ENCODE data around the gene CRIP3. TPM values are rescaled to one million over a fixed set of nuclear protein-coding genes. Genes with fewer than 3 reads are reported as not detected.

The CRIP3 gene
- total RNA-seq, 1 experiment from 2014 or later: 2.3 TPM

- Mint-ChIP-seq H3K9me3 (ENCODE audit: low read depth, unreplicated experiment) (no peaks in the 10 kb centered on the region), H3K4me1 (ENCODE audit: low read depth, unreplicated experiment) (no peaks in the 10 kb centered on the region), H3K36me3 (ENCODE audit: insufficient read depth, unreplicated experiment) (peaks cover 6% of the 10 kb centered on the region), H3K4me3 (ENCODE audit: low read depth, unreplicated experiment) (no peak overlapping the region), H3K27ac (ENCODE audit: unreplicated experiment) (no peak overlapping the region), H3K27me3 (ENCODE audit: unreplicated experiment) (peaks cover 47% of the 10 kb centered on the region)
- TF ChIP-seq CTCF (IDR thresholded peaks at IDR 0.05; ENCODE audit: unreplicated experiment): no peak
- no TSS peak for BruUV-seq (replicated peaks)
- intact Hi-C loops (cut with micrococcal nuclease; ENCODE audit: unreplicated experiment): no loop called here
- no peak for DNase-seq
- CTCF ChIA-PET: no interaction called here
Measured at GRCh38 chr6:43258807-43259686, 49.6 kb downstream of the CRIP3 start.

GRCh38 chr6:43258180-43258579 is 50.4 kb downstream of the CRIP3 start:
- no peak for DNase-seq
- H3K36me3 Mint-ChIP-seq (ENCODE audit: insufficient read depth, unreplicated experiment): peaks cover under 1% of the 10 kb centered on the region
- H3K27ac Mint-ChIP-seq (ENCODE audit: unreplicated experiment): no peak overlapping the region
- H3K4me3 Mint-ChIP-seq (ENCODE audit: low read depth, unreplicated experiment): no peak overlapping the region
- H3K27me3 Mint-ChIP-seq (ENCODE audit: unreplicated experiment): peaks cover 56% of the 10 kb centered on the region
- H3K9me3 Mint-ChIP-seq (ENCODE audit: low read depth, unreplicated experiment): no peaks in the 10 kb centered on the region
- no peak for TF ChIP-seq CTCF (IDR thresholded peaks at IDR 0.05; ENCODE audit: unreplicated experiment)
- CTCF ChIA-PET: interaction anchor here (0.6 kb wide), 1 partner anchor 892 kb away, joined by 3 read pairs; no protein-coding TSS in a partner anchor
- H3K4me1 Mint-ChIP-seq (ENCODE audit: low read depth, unreplicated experiment): no peaks in the 10 kb centered on the region
- intact Hi-C loops (cut with micrococcal nuclease; ENCODE audit: unreplicated experiment): no loop called here
- no TSS peak for BruUV-seq (replicated peaks)

- Mint-ChIP-seq H3K4me3 (ENCODE audit: low read depth, unreplicated experiment) (no peak overlapping the region), H3K36me3 (ENCODE audit: insufficient read depth, unreplicated experiment) (no peaks in the 10 kb centered on the region), H3K27me3 (ENCODE audit: unreplicated experiment) (peaks cover 62% of the 10 kb centered on the region), H3K27ac (ENCODE audit: unreplicated experiment) (no peak overlapping the region), H3K4me1 (ENCODE audit: low read depth, unreplicated experiment) (no peaks in the 10 kb centered on the region), H3K9me3 (ENCODE audit: low read depth, unreplicated experiment) (no peaks in the 10 kb centered on the region)
- DNase-seq: no peak
- TF ChIP-seq CTCF (IDR thresholded peaks at IDR 0.05; ENCODE audit: unreplicated experiment): no peak
- intact Hi-C loops (cut with micrococcal nuclease; ENCODE audit: unreplicated experiment): no loop called here
- CTCF ChIA-PET: interaction anchor here (0.6 kb wide), 1 partner anchor 892 kb away, joined by 3 read pairs; no protein-coding TSS in a partner anchor
- BruUV-seq (replicated peaks): no TSS peak
Measured at GRCh38 chr6:43257367-43258145, 51.1 kb downstream of the CRIP3 start.

- no peaks in the 10 kb centered on the region for H3K36me3 Mint-ChIP-seq (ENCODE audit: insufficient read depth, unreplicated experiment)
- no peak for DNase-seq
- BruUV-seq (replicated peaks): no TSS peak
- no peaks in the 10 kb centered on the region for H3K9me3 Mint-ChIP-seq (ENCODE audit: low read depth, unreplicated experiment)
- no peak for TF ChIP-seq CTCF (IDR thresholded peaks at IDR 0.05; ENCODE audit: unreplicated experiment)
- intact Hi-C loops (cut with micrococcal nuclease; ENCODE audit: unreplicated experiment): no loop called here
- CTCF ChIA-PET: interaction anchor here (0.5 to 1.4 kb wide), 2 partner anchors 30 to 33 kb away, joined by 3 to 5 read pairs; no protein-coding TSS in a partner anchor
- peaks cover 2% of the 10 kb centered on the region for H3K4me1 Mint-ChIP-seq (ENCODE audit: low read depth, unreplicated experiment)
- peaks cover 69% of the 10 kb centered on the region for H3K27me3 Mint-ChIP-seq (ENCODE audit: unreplicated experiment)
- no peak overlapping the region for H3K4me3 Mint-ChIP-seq (ENCODE audit: low read depth, unreplicated experiment)
- H3K27ac Mint-ChIP-seq (ENCODE audit: unreplicated experiment): no peak overlapping the region
Measured at GRCh38 chr6:43256670-43257366, 51.8 kb downstream of the CRIP3 start.
